PC-3 (cell line): ENCODE results near the gene EXOC2.

Experiments
- EZH2phosphoT487 ChIP-seq: fragments of 300-600 bp; sonication (generic); IDR thresholded peaks from 2 replicates; pipeline ENCODE4 v1.6.1; 2018; ENCODE audit warnings: mild to moderate bottlenecking, antibody characterized with exemption, low read length, borderline replicate concordance
- TF ChIP-seq, protein P1 (sequence below): fragments of 300-600 bp; sonication (generic); conservative IDR thresholded peaks from 2 replicates; pipeline ENCODE4 v1.5.1; 2017; ENCODE audit warnings: antibody characterized with exemption, low read depth, mild to moderate bottlenecking, low read length

DNA sequence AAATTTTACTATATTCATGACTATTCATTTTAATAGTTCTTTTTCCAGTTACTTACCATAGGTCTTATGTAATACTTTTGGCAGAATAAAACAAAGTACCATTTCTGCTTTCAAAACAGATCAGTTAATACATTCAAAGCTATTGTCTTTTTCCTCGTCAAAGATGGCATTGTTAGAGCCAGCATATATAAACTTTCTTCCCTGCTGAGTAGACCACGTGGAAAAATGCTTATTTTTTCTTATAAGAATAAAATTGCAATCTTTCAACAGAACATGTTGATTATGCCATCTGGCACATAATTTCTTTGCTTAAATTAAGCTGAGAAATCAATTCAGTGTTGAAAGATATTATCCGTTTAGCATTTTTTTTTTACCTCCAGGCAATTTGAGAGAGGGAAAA lies 34.9 kb upstream of the EXOC2 start:
- TF ChIP-seq EZH2phosphoT487, result no peak
- TF ChIP-seq, protein P1, sequence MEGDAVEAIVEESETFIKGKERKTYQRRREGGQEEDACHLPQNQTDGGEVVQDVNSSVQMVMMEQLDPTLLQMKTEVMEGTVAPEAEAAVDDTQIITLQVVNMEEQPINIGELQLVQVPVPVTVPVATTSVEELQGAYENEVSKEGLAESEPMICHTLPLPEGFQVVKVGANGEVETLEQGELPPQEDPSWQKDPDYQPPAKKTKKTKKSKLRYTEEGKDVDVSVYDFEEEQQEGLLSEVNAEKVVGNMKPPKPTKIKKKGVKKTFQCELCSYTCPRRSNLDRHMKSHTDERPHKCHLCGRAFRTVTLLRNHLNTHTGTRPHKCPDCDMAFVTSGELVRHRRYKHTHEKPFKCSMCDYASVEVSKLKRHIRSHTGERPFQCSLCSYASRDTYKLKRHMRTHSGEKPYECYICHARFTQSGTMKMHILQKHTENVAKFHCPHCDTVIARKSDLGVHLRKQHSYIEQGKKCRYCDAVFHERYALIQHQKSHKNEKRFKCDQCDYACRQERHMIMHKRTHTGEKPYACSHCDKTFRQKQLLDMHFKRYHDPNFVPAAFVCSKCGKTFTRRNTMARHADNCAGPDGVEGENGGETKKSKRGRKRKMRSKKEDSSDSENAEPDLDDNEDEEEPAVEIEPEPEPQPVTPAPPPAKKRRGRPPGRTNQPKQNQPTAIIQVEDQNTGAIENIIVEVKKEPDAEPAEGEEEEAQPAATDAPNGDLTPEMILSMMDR, result no peak
